K562 (cell line): Measurements from ENCODE around the gene LASP1. TPM values are rescaled to one million over a fixed set of nuclear protein-coding genes. Genes with fewer than 3 reads are reported as not detected.

Experiments used
- ATAC-seq: fragments of 200-7000 bp; cut with Tn5 transposase; 3 replicates; pipeline ENCODE4 v1.9.1; 2020; ENCODE audit warnings: moderate library complexity
- BruUV-seq: library from RNA; stranded (reverse); fragments of 400-500 nt; replicated peaks from 2 replicates; lab custom pipeline; 2021; lab: Mats Ljungman, UMichigan
- CTCF ChIA-PET: fragments of 300-600 bp; formaldehyde crosslinking; extraction: SDS; loops from one replicate; lab custom pipeline; 2021; ENCODE audit warnings: low intra/inter-chr PET ratio; lab: Yijun Ruan, JAX
- POLR2A ChIA-PET: fragments of 300-600, 350-650 bp; sonication (Branson Sonifier 250); formaldehyde crosslinking; extraction: SDS; loops from one replicate; lab custom pipeline; 2021; ENCODE audit warnings: antibody characterized with exemption, inconsistent platforms; lab: Yijun Ruan, JAX
- DNase-seq, 4 experiments: peaks; one replicate each; pipeline versions ENCODE4 v3.0.0 to v3.0.0-alpha.2; 2011 to 2018; ENCODE audit warnings: low spot score in 3 of 4, mixed read lengths in 3 of 4; ENCODE audit errors: extremely low read depth in 1 of 4
- FAIRE-seq: peaks from 2 replicates; lab custom pipeline; 2011; peaks lifted over from hg19 to GRCh38; lab: Jason Lieb, UNC
- H2AFZ ChIP-seq: 2 replicates; pipeline ENCODE4 v1.6.0; 2011; ENCODE audit warnings: low read depth, low read length, control low read depth, inconsistent platforms
- H3K27ac ChIP-seq: fragments of 200-600 bp; 3 replicates; pipeline ENCODE4 v1.8.0; 2011; ENCODE audit warnings: low read depth, mild to moderate bottlenecking, control low read depth, inconsistent platforms, low read length, moderate library complexity, mixed read lengths; ENCODE audit errors: extremely low read depth
- H3K27me3 ChIP-seq, 2 experiments: fragments of 300-600 bp in 1 of 2; 2 replicates in 1 of 2; 3 replicates in 1 of 2; pipeline versions ENCODE4 v1.6.0 to v1.8.0; 2011; ENCODE audit warnings: inconsistent platforms in 2 of 2, low read length in 2 of 2, mild to moderate bottlenecking in 1 of 2, mixed read lengths in 1 of 2, moderate library complexity in 1 of 2; ENCODE audit not compliant: control insufficient read depth in 2 of 2, insufficient read depth in 2 of 2
- H3K36me3 ChIP-seq: fragments of 300-600 bp; 3 replicates; pipeline ENCODE4 v1.8.0; 2011; ENCODE audit warnings: mild to moderate bottlenecking, low read length, inconsistent platforms; ENCODE audit not compliant: control insufficient read depth, insufficient read depth
- H3K4me1 ChIP-seq, 2 experiments: fragments of 200-600 bp in 1 of 2; replicated peaks in 1 of 2; 2 replicates in 1 of 2; 3 replicates in 1 of 2; pipeline versions ENCODE4 v1.5.1 to v1.8.0; 2011; ENCODE audit warnings: inconsistent platforms in 2 of 2, low read length in 2 of 2, mild to moderate bottlenecking in 1 of 2, mixed read lengths in 1 of 2, moderate library complexity in 1 of 2; ENCODE audit not compliant: control insufficient read depth in 2 of 2, insufficient read depth in 2 of 2
- H3K4me2 ChIP-seq: 2 replicates; pipeline ENCODE4 v1.6.1; 2011; ENCODE audit warnings: low read length, control low read depth, inconsistent platforms, mixed read lengths; ENCODE audit not compliant: insufficient read depth
- H3K4me3 ChIP-seq: fragments of 200-600 bp; sonication (generic), shearing (Covaris generic); 2 replicates; pipeline ENCODE4 v1.5.1; 2016; ENCODE audit warnings: control low read depth, inconsistent platforms
- H3K79me2 ChIP-seq: fragments of 200-600 bp; 3 replicates; pipeline ENCODE4 v1.8.0; 2011; ENCODE audit warnings: low read length, inconsistent platforms; ENCODE audit not compliant: control insufficient read depth, insufficient read depth
- H3K9ac ChIP-seq, 2 experiments: 2 replicates each; pipeline versions ENCODE4 v1.6.0 to v1.6.1; 2011; ENCODE audit warnings: low read depth in 2 of 2, low read length in 2 of 2, control low read depth in 1 of 2, inconsistent platforms in 1 of 2, mild to moderate bottlenecking in 1 of 2, mixed read lengths in 1 of 2; ENCODE audit not compliant: insufficient read depth in 1 of 2
- H3K9me1 ChIP-seq: one replicate; pipeline ENCODE4 v1.6.0; 2011; ENCODE audit warnings: inconsistent platforms, mild to moderate bottlenecking, low read length, moderate library complexity; ENCODE audit not compliant: control insufficient read depth, insufficient read depth
- H3K9me3 ChIP-seq: replicated peaks from 2 replicates; pipeline ENCODE4 v1.5.1; 2011; ENCODE audit warnings: low read depth, low read length, inconsistent platforms; ENCODE audit not compliant: control insufficient read depth, insufficient read depth
- H4K20me1 ChIP-seq: replicated peaks from 2 replicates; pipeline ENCODE4 v1.6.1; 2011; ENCODE audit warnings: low read length, inconsistent platforms, mixed read lengths; ENCODE audit not compliant: control insufficient read depth, insufficient read depth
- CEBPB ChIP-seq: fragments of 450-650 bp; IDR thresholded peaks from 2 replicates; pipeline ENCODE4 v1.6.1; 2016; ENCODE audit warnings: missing genetic modification characterization, missing compliant biosample characterization
- HES1 ChIP-seq: fragments of 450-650 bp; IDR thresholded peaks from 2 replicates; pipeline ENCODE4 v1.6.1; 2016; ENCODE audit warnings: low read depth, mild to moderate bottlenecking, moderate library complexity
- HINFP ChIP-seq: fragments of 450-650 bp; conservative IDR thresholded peaks from 2 replicates; pipeline ENCODE4 v1.6.1; 2016; ENCODE audit warnings: missing genetic modification characterization, low read depth, mild to moderate bottlenecking, control low read depth, missing compliant biosample characterization
- MXI1 ChIP-seq: IDR thresholded peaks from 2 replicates; pipeline ENCODE4 v1.6.1; 2011; ENCODE audit warnings: low read depth, mild to moderate bottlenecking, improper control_type of control experiment, low read length
- PRDM10 ChIP-seq: fragments of 450-650 bp; IDR thresholded peaks from 2 replicates; pipeline ENCODE4 v1.6.1; 2018; ENCODE audit not compliant: partially characterized antibody
- TEAD4 ChIP-seq, 2 experiments: sonication (generic) in 1 of 2; formaldehyde crosslinking in 1 of 2; IDR thresholded peaks; 2 replicates each; pipeline versions ENCODE4 v1.6.1 to v1.8.0; 2012 to 2022; ENCODE audit warnings: borderline replicate concordance in 1 of 2, inconsistent platforms in 1 of 2, low read length in 1 of 2, mild to moderate bottlenecking in 1 of 2, missing genetic modification reagents in 1 of 2
- ZBTB5 ChIP-seq: fragments of 450-650 bp; IDR thresholded peaks from 2 replicates; pipeline ENCODE4 v1.6.1; 2017; ENCODE audit warnings: antibody characterized with exemption
- ZNF384 ChIP-seq: IDR thresholded peaks from 2 replicates; pipeline ENCODE4 v1.6.1; 2012; ENCODE audit warnings: low read depth, low read length, improper control_type of control experiment
- ZNF589 ChIP-seq: fragments of 200-800 bp; sonication (Bioruptor generic); IDR thresholded peaks from 2 replicates; pipeline ENCODE4 v1.6.1; 2016; ENCODE audit warnings: low read depth, missing genetic modification characterization, missing compliant biosample characterization
- ZNF668 ChIP-seq: fragments of 250-450 bp; sonication (Bioruptor Pico); IDR thresholded peaks from 2 replicates; pipeline ENCODE4 v1.8.0; 2022; ENCODE audit warnings: mild to moderate bottlenecking, inconsistent platforms
- WGBS: fragments of 100-300 bp; shearing (Covaris generic); methylation state at CpG from one replicate; pipeline ENCODE4 v1.1.6; 2016; ENCODE audit warnings: low coverage, mixed read lengths; ENCODE audit not compliant: insufficient coverage; ENCODE audit errors: missing lambda C conversion rate; 5-methylcytosine and 5-hydroxymethylcytosine counted together
- in situ Hi-C: fragments of 300-500 bp; cut with MboI; formaldehyde crosslinking; loops from 4 replicates; pipeline ENCODE4 v1.15.0; 2018; ENCODE audit warnings: inconsistent platforms, mixed read lengths
- intact Hi-C: fragments of 100-400 bp; cut with micrococcal nuclease; formaldehyde crosslinking; loops from 2 replicates; pipeline ENCODE4 v1.14.2; 2022
- polyA plus RNA-seq, 8 experiments: library from polyadenylated mRNA; depleted of rRNA in 4 of 8; stranded (reverse) in 5 of 8; unstranded in 3 of 8; fragments of >200 nt; fragmentation: Nextera tagmentation in 2 of 8; fragmentation: Illumina TruSeq in 1 of 8; extraction: Ambion mirVana in 2 of 8; extraction: Trizol in 1 of 8; gene quantifications; 2 replicates each; pipeline versions ENCODE4 v1.2.1 to v1.2.3, GENCODE V29; 2011 to 2014; ENCODE audit warnings: inconsistent platforms in 1 of 8, missing spikeins in 1 of 8
- total RNA-seq, 7 experiments: library from RNA; depleted of rRNA in 6 of 7; stranded (reverse); fragments of >200 nt in 6 of 7; fragmentation: Illumina TruSeq in 2 of 7; extraction: Trizol in 2 of 7; gene quantifications; 2 replicates each; pipeline versions ENCODE4 v1.2.1 to v1.2.3, GENCODE V29; 2011 to 2021; ENCODE audit warnings: low replicate concordance in 1 of 7

LASP1 gene
- total and polyA plus RNA-seq, 9 of the 15 experiments (the other 6 are each of a cell fraction or from before 2014, with no cell fraction given), result 23.0 to 125 (median 55.3) TPM

- Histone ChIP-seq H3K9ac (peak overlapping the region; percentile 83 to 91; a peak in 3 of 4 replicates), H2AFZ (peak overlapping the region; percentile 86), H3K4me3 (peak overlapping the region; percentile 97), H3K4me1 (peaks cover 18 to 36% of the 10 kb centered on the region in 2 experiments), H3K9me1 (peaks cover 8% of the 10 kb centered on the region), H4K20me1 (peaks cover 17% of the 10 kb centered on the region), H3K4me2 (peak overlapping the region; percentile 85), H3K9me3 (no peaks in the 10 kb centered on the region), H3K79me2 (peaks cover 32% of the 10 kb centered on the region), H3K27ac (peak overlapping the region; percentile 48), H3K27me3 (no peaks in the 10 kb centered on the region), H3K36me3 (peaks cover 15% of the 10 kb centered on the region; the same call in 2 of the 3 replicates)
- 3% methylated on average over 24 of the region's 25 CpGs for WGBS
- TSS peak; percentile 45 for BruUV-seq
- peak in 2 of 4 experiments; percentile 45 to 70 for DNase-seq
- peak; percentile 1; the same call in 2 of the 3 replicates for ATAC-seq
- in situ Hi-C loops (no loop called here), intact Hi-C loops (loop anchor here (2.0 to 10.0 kb wide), 4 partner anchors 33 to 284 kb away; partner anchors contain the start of genes EPOP, PLXDC1 and PSMB3)
- ChIA-PET POLR2A (interaction anchor here (0.5 to 5.0 kb wide), 7 partner anchors 7 to 306 kb away, joined by 3 to 70 read pairs (median 4); partner anchors contain the start of gene RPL23), CTCF (interaction anchor here (0.6 to 0.7 kb wide), 2 partner anchors 192 to 285 kb away, joined by 3 read pairs; no protein-coding TSS in a partner anchor)
- FAIRE-seq, result peak; percentile 80
- TF ChIP-seq ZNF668 (CRISPR knock-in tag) (no peak), CEBPB (tag) (0 out of 2 replicates have a peak, but pooled peaks have one; percentile 19), ZNF384 (peak; percentile 72), HES1 (0 out of 2 replicates have a peak, but pooled peaks have one; percentile 21), ZBTB5 (peak; percentile 92), PRDM10 (peak; percentile 84), ZNF589 (0 out of 2 replicates have a peak, but pooled peaks have one; percentile 47), TEAD4 (IDR thresholded peaks at IDR 0.05; ENCODE audit: low read length) (0 out of 2 replicates have a peak, but pooled peaks have one; percentile 21), TEAD4 (CRISPR knock-in tag; IDR thresholded peaks at IDR 0.05; ENCODE audit: borderline replicate concordance) (no peak), MXI1 (0 out of 2 replicates have a peak, but pooled peaks have one; percentile 41), HINFP (tag) (peak; percentile 96)
These were observed 1.7 kb upstream of the LASP1 start for GRCh38 chr17:38867968-38868816.
